Activated CD8-positive, alpha-beta memory T cell treated with anti-CD3 and anti-CD28 coated beads, Interleukin-2, amount 50 U/mL, for 1 hour (primary cell): Measurements from ENCODE around the gene ST3GAL3.

ENCODE experiments used
- DNase-seq: peaks from one replicate; pipeline ENCODE4 v3.0.0-alpha.2; 2020; ENCODE audit errors: extremely low read depth

The ST3GAL3 gene

DNA sequence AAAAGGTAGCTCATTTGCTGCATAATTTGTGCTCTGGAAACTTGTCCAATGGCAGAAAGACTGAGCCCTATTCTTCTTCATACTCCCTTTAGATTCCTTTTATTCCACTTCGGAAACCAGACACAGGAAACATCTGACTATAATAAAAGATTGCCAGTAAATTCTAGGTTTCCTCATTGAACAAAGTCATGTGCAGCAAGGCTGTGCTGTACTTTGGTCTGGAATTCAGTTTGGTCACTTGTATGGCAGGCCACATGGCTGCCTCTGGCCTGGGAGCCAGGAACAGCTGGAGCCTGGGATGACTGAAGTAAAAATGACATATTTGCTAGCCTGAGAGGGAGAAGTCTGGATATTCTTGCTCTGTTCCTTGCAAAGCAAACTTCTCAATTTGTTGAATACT, 79.6 kb downstream of the ST3GAL3 start:
- DNase-seq: no peak

DNA sequence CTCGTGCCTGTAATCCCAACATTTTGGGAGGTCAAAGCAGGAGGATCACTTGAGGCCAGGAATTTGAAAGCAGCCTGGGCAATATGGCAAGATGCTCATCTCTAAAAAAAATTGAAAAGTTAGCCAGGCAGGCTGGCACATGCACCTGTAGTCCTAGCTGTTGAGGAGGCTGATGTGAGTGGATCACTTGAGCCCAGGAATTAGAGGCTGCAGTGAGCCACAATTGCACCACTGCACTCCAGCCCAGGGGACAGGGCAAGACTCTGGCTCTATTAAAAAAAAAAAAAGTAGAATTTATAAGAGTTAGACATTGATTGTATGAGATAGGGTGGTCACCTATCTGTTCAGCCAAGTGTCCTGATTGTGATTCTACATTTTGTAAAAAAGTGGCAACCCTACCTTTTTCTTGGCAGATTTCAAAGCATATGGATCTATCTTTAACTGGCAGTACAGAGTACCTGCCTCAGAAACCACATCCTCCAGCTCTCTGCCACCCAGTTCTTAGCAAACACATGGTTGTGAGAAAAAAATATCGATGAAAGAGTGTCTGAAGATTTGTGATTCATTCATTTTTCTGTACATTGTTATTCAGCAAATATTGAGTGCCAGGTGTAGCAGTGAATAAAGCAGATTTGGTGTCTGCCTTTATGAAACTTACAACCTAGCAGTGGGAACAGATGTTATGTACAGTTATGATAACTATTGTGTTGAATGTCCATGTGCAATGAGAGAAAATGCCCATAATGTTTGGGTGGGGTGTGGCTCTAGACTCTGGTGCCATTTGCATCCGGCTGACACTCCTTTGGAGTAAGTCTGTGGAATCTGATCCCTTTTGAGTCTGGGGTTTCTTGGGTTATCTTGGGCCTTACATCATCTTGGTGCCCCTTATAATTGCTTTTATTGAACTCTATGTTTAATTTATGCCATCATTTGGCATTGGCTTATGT, 82.5 kb downstream of the ST3GAL3 start:
- DNase-seq: no peak

DNA sequence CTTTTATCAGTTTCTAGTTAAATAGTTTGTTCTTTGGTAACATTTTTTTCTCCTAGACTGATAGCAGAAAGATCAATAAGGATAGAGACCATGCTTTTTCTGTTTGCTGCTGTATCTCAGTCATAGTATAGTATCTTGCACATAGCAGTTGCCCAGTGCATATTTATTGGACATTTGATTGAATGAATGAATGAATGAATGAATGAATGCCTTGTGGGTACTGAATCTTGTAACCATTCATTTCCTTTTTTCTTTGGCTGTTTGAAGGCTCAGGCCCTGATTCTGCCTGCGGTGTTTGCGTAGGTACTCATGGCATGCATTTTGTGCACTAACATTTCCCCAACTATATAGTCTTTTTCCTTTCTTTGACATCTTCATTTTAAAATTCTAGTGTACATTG, 83.9 kb downstream of the ST3GAL3 start:
- DNase-seq: no peak

DNA sequence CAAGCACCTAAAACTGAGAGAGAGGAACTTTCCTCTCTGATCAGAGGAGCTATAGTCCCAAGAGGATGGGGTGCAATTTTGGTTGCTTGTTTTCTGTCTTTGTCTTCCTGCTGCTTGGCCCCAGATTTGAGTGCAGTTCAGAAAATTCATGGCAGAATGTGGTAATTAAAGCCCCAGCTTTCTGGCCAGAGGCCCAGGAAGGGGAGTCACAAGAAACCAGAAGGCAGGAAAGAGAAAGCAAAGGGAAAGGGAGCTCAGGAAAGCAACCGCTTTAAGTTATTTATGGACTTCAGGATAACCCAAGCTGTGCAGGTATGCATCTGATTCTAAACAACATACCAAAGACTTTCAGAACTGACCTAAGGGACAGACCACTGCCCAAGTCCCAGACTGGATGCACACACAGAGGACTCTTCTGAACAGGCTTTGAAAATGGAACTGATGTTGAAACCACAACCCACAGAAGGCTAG, 88.8 kb downstream of the ST3GAL3 start:
- DNase-seq: no peak

DNA sequence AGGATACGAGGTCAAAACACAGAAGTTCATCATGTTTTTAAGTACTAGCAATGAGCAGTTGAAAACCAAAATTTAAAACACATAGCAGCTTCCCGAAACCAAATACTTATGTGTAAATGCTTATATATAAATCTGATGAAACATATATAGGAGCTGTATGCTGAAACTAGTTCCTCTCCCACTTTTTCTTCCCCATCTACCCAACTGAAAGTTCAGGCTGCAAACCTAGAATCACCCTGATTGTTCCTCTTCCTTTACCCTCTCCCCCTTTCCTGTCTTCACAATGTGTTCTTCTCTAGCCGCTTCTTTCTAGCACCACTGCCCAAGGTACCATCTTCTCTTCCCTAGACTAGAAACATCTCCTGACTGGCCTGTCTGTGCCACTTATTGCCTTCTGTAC, 90.6 kb downstream of the ST3GAL3 start:
- DNase-seq: no peak

DNA sequence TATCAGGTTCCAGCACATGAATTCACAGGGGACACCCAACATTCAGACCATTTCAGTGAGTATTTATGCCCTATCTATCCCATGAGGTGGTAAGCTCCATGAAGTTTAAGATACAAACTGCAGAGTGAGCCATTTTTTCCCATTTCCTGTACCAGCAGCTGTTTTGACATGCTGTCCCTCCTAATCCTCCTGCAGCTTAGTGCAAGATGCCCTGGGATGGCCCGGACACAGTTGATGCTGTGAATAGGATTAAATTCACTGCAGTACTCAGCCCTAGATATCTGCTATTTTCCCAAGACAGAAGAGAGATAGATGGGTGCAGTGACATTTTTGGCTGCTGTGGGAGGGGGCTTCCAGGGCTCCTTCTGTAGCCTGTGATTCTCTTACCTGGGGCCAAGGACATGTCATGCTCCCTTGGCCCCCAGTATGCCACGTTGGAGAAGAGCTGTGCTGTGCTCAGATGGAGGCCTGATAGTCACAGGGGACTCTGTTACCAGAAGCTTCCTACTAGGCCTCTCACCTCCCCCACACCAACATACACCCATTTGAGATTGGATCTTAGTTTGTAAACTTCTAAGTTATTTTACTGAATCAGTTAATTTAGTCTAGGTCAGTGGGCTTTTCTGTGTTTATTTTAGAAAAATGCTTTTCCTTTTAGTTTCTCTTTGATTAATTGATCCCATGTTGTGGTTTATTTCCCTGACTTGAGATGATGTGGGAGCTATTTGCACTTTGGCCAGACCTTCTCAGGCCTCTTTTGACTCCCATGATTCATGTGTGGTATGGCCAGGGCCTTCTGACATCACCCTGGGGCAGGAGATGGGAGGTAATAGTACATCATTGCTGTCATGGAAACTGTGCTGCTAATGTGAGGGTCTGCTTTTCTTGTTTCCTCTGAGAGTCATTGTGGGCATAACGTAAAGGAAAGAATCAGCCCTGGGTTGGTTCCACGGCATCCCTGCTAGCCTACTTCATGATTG, 92.6 kb downstream of the ST3GAL3 start:
- DNase-seq: no peak

DNA sequence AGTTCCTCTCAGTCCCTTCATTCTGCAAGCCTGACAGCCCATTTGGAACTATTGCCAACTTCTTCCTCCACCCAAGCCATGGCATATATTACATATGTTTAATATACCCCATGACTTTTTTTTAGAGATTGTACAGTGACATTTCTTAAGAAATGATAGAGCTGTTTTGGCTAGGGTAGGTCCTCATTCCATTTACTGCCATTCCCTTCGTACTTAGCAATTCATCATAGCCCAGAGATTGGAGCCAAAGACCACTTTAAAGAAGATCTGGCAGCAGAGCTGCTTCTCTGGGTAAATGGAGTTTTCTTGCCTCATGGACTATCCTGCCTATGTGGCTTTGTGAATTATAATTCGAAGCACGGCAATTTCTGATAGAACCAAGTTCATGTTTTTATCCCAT, 93.4 kb downstream of the ST3GAL3 start:
- no peak for DNase-seq

DNA sequence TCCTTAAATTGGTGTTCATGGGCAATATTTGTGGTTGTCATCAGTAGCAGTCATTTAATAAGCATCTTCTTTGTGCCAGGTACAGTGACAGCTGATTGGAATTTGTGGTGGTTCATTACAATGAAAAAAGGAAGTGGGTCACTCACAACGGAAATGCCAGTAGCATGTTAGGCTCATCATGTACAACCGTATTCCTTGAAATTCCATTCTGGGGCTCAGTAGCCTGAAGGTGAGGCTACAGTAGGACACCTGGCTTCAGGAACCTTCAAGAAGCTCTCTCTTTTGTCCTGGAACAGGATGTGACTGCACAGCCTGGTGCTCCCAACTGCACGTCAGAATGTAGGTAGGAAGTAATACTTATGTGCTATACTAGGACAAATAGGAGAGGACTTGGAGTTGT, 93.9 kb downstream of the ST3GAL3 start:
- no peak for DNase-seq

DNA sequence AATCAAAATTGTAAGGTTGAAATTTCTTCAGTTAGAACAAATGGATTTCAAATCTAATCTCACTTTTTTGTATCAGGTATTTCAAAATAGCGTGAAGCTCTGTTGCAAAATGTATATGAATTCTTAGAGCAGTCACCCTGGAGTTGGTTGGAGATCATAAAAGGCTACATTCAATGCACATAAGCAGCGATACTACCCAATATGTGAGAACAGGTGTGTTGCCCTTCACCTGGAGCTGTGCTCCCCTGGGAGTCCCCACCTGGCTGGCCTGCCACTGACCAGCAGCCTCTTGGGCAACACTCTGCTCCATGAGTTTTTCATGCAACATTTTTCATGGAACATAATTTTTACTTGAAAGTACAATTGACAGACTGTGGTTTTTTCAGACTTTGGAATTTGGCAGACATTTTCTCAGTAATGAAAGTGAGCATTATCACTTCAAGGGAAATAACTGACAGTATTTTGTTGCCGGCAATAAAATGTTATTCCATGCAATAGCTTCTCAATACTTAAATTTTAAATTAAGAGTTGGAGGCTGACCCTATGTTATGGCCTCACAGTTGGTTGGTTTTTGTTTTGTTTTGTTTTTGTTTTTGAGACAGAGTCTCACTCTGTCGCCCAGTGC, 95.1 kb downstream of the ST3GAL3 start:
- no peak for DNase-seq

DNA sequence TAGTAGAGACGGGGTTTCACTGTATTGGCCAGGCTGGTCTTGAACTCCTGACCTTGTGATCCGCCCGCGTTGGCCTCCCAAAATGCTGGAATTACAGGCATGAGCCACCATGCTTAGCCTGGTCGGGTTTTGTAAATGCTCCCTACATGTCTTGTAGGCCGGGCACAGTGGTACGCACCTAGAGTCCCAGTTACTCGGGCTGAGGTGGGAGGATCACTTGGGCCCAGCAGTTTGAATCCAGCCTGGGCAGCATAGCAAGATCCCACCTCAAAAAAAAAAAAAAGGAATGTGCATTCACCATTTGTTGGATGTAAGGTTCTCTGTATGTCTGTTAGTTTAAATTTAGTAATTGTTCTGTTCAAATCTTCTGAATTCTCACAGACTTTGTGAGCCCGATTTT, 95.8 kb downstream of the ST3GAL3 start:
- no peak for DNase-seq

DNA sequence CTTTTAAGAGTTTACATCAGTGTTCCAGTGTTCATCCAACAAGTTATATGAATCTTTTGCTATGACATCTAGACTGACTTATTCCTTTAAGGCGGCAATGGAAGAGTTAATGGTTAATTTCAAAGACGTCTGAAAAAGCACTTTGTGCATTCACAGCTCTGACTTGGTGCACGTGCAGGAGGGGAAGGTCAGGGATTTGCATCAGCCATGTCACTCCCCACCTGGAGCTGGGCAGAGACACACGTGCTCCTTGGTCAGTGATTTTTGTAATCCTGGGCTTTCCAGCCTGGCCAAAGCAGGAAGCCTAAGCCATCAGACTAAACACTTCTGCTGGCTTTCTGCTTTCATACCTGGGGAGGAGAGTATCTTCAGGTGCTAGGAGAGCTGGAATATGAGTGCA, 96.3 kb downstream of the ST3GAL3 start:
- no peak for DNase-seq

DNA sequence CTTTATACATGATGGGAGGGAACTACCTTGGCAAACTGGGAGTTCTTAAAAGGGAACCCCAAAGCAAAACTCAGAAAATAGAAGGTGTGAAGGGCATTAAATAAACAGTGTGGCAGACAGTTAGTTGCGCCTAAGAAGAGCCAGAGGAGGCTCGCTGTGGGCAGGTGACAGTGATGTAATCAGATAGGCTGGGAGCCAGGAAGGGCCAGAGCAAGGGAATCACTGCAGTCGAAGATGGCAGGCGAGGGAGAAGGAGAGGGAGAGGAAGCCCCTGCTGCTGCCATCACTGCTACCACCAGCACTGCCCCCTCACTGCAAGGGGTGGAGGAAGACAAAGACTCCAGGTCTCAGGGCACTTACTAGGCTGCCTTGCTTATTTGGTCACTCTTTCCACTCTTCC, 97.2 kb downstream of the ST3GAL3 start:
- DNase-seq: no peak

DNA sequence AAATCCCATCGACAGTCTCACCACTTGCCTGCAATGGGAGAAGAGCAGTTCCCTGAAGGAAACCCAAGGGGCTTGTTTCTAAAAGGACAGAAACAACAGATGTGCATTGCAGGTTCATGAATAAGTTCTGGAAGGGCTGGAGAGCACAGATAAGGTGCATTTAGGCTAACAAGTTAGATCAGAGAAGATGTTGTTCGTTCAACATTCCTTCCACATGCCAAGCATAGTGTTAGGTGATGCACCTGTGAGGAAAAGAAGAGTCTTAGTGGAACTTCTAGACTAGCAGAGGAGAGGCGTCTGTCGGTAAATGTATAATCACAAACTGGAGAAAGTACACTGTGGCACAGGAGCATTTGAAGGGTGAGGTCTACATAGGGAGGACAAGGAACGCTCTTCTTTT, 98.0 kb downstream of the ST3GAL3 start:
- no peak for DNase-seq

DNA sequence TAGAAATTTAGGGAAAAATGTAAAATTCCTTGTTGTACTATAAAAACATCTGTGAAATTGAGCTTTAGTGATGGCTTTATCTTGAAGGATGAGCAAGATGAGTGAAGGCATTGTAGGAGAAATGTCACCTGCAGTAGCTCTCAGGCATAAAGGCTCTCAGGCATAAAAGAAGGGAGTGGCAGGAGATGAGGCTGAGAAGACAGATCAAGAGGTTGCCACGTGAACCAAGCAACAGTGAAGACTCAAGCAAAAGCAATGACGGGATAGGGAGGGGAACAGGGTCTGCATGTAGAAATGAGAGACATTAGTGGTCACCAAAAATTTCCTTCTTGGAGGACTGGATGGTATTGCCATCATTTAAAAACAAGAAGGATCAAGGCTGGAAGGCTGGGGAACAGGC, 98.8 kb downstream of the ST3GAL3 start:
- DNase-seq: no peak

DNA sequence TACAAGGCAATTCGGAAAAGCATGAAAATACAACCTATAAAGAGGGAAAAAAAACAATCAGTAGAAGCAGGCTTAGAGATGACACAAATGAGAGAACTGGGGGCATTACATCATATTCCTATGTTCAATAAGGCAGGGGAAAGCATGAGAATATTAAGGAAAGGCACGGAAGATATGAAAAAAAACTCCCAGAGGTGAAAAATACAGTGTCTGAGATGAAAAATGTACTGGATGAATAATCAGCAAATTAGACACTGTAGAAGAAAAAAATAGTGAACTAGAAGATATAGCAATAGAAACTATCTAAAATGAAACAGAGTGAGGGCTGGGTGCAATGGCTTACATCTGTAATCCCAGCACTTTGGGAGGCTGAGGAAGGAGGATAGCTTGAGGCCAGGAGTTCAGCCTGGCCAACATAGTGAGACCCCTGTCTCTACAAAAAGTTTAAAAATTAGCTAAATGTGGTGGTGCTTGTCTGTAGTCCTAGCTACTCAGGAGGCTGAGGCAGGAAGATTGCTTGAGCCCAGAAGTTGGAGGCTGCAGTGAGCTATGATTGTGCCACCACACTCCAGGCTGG, 101.8 kb downstream of the ST3GAL3 start:
- DNase-seq: no peak

DNA sequence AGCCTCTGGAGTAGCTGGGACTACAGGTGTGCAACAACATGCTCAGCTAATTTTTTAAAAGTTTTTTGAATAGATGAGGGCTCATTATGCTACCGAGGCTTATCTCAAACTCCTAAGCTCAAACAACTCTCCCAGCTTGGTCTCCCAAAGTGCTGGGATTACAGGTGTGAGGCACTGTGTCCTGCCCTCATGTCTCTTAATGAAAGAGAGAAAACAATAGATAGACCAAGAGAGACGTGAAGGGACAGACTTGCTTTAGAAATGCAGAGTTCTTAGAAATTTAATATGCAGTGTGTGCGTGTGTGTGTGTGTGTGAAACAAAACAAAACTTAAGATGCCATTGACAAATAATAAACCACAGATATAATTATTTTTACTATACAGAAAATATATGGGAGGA, 105.2 kb downstream of the ST3GAL3 start:
- DNase-seq: no peak

DNA sequence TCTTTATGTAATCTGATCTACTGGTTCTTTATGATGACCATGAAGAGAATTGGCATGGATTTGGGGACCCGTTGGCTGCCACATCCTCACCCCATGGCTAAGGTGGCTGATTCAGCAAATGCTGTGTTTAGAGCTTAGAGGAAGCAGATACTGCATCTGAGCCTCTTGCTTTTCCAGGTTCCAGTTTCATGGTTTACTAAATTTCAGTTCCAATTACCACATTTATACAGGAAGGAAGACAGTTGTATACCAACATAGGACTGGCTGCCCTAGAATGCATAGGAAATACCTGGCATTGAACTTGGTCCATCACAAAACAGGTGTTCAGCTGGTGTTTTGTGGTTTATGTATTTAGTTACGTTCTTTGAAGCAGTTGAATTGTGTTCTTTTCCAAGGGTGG, 107.1 kb downstream of the ST3GAL3 start:
- no peak for DNase-seq

DNA sequence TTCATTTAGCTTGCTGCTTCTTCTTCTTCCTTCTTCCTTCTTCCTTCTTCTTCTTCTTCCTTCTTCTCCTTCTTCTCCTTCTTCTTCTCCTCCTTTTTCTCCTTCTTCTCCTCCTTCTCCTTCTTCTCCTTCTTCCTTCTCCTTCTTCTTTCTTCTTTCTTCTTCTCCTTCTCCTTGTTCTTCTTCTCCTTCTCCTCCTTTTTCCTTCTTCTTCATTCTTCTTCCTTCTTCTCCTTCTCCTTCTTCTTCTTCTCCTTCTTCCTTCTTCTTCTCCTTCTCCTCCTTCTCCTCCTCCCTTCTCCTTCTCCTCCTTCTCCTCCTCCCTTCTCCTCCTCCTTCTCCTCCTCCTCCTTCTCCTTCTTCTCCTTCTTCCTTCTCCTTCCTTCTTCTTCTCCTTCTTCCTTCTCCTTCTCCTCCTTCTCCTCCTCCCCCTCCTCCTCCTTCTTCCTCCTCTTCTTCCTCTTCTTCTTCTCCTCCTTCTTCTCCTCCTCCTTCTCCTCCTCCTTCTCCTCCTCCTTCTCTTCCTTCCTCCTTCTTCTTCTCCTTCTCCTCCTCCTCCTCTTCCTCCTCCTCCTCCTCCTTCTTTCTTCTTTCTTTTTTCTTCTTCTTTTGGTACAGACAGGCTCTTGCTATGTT, 110.1 kb downstream of the ST3GAL3 start:
- DNase-seq: no peak

DNA sequence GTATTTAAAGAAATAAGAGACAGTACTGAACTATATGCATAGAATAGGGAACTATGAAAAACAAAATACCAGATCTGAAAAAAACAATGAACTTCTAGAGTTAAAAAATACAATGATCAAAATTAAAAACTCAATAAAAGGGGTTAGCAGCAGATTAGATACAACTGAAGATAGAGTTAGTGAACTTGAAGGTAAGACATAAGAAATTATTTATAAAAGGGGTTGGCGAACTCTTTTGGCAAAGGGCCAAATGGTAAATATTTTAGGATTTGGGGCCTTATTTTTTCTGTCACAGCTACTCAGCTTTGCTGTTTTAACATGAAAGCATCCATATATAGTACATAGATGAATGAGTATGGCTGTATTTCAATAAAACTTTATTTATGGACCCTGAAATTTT, 111.4 kb downstream of the ST3GAL3 start:
- DNase-seq: no peak

DNA sequence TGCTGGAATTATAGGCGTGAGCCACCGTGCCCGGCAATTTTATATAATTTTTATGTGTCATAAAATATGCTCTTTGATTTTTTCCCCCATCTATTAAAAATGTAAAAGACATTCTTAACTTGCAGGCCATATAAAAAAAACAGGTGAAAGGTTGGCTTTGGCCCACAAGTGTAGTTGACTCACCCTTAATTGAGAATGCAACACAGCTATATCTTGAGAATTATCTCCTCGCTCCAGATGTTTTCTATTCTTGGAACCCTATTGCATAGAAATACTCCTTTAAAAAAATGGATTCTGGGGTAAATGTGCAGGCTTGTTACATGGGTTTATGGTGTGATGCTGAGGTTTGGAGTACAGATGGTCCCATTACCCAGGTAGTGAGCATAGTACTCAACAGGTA, 112.0 kb downstream of the ST3GAL3 start:
- DNase-seq: no peak

DNA sequence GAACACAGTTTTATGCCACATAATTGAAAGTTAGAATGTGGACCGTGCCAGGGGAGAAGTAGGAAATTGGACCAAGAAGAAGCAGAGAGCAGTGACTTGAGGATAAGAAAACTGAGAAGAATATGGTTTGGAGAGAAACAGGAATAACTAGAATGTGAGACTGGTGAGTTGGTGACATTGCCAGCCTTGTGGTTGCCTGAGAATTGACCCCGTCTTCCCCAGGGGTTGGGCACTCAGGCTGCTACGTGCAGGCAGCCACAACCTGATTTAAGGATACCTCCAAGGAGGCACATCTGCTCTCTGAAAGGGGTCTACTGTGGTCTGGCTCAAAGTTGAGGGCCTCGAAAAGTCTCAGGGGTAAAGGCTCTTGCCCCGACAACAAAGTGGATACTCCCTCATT, 114.1 kb downstream of the ST3GAL3 start:
- DNase-seq: no peak
